Neural crest cell (in vitro differentiated cells): Measurements from ENCODE around the gene OR7G3. TPM values are rescaled to one million over a fixed set of nuclear protein-coding genes. Genes with fewer than 3 reads are reported as not detected.

ENCODE experiments used
- DNase-seq: peaks from one replicate; pipeline ENCODE4 v3.0.0; 2021; ENCODE audit warnings: low read depth, mixed read lengths, low spot score
- H3K27ac Mint-ChIP-seq: one replicate; pipeline ENCODE4 v1.8.0; 2021; ENCODE audit warnings: mild to moderate bottlenecking, mixed read lengths; ENCODE audit not compliant: unreplicated experiment
- H3K27me3 Mint-ChIP-seq: 2 replicates; pipeline ENCODE4 v1.8.0; 2021; ENCODE audit warnings: low read depth, mild to moderate bottlenecking, mixed read lengths
- H3K36me3 Mint-ChIP-seq: 2 replicates; pipeline ENCODE4 v1.8.0; 2021; ENCODE audit warnings: low read depth, mild to moderate bottlenecking, mixed read lengths
- H3K4me1 Mint-ChIP-seq: 2 replicates; pipeline ENCODE4 v1.8.0; 2021; ENCODE audit warnings: mixed read lengths
- H3K4me3 Mint-ChIP-seq: one replicate; pipeline ENCODE4 v1.8.0; 2021; ENCODE audit warnings: mild to moderate bottlenecking, mixed read lengths
- H3K9me3 Mint-ChIP-seq: 2 replicates; pipeline ENCODE4 v1.8.0; 2021; ENCODE audit warnings: mixed read lengths
- CTCF ChIP-seq: fragments of 200-600 bp; sonication (generic); conservative IDR thresholded peaks from 2 replicates; pipeline ENCODE4 v1.5.0; 2021; ENCODE audit warnings: antibody characterized with exemption, mild to moderate bottlenecking
- total RNA-seq: library from RNA; stranded (reverse); gene quantifications from 2 replicates; pipeline ENCODE4 v1.2.1, GENCODE V29; 2021

Gene OR7G3
- total RNA-seq, 1 donor from 2014 or later = not detected

DNA sequence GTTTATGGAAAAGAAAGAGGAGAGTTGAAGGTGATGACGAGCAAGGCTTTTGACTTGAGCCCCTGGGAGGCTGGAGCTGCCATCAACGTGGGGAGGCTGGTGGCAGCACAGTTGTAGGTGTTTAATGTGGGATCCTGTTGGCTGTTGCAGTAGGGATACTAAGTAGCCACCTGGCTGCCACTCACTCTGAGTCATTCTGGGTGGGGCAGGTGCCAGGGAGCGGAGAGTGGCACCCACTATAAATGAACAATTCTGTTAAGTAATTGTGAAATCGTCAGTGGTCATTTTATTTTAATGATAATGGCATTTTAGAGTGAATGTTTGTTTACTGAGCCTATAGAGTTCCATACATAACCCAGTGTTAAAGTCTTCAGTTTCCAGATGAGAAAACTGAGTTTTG, 23.2 kb upstream of the OR7G3 start:
- peaks cover 45% of the 10 kb centered on the region for H3K9me3 Mint-ChIP-seq
- TF ChIP-seq CTCF = no peak

DNA sequence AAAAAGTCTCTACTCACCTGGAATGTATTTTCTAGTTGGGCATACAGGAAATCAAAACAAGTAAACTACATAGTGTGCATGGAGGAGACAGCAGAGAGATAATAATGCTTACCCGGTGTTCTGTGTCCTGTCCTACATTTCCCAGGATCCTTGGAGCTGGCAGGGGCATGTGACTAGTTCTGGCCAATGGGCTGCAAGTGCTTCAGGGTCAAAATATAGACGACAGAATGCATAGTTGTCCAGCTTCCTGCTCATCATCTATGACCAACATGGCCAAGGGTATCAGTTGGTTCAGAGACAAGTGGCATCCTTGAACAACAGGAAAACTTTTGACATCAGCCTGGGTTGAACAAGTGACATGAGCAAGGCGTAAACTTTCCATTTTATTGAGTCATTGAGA, 21.9 kb upstream of the OR7G3 start:
- peaks cover 91% of the 10 kb centered on the region for H3K36me3 Mint-ChIP-seq
- no peak for TF ChIP-seq CTCF
- H3K4me3 Mint-ChIP-seq = no peak overlapping the region
- DNase-seq = no peak
- H3K27ac Mint-ChIP-seq = no peak overlapping the region
- peaks cover 43% of the 10 kb centered on the region for H3K9me3 Mint-ChIP-seq
- H3K27me3 Mint-ChIP-seq = no peaks in the 10 kb centered on the region
- H3K4me1 Mint-ChIP-seq = no peaks in the 10 kb centered on the region

More for the DNA sequence above, 23.2 kb upstream of the OR7G3 start:
- Mint-ChIP-seq H3K4me3 (no peak overlapping the region), H3K27ac (no peak overlapping the region), H3K27me3 (no peaks in the 10 kb centered on the region), H3K36me3 (peaks cover 91% of the 10 kb centered on the region), H3K4me1 (no peaks in the 10 kb centered on the region)
- DNase-seq = no peak

- H3K9me3 Mint-ChIP-seq = peaks cover 38% of the 10 kb centered on the region
- no peaks in the 10 kb centered on the region for H3K4me1 Mint-ChIP-seq
- DNase-seq = no peak
- no peak overlapping the region for H3K27ac Mint-ChIP-seq
- no peak for TF ChIP-seq CTCF
- H3K4me3 Mint-ChIP-seq = no peak overlapping the region
- H3K27me3 Mint-ChIP-seq = no peaks in the 10 kb centered on the region
- H3K36me3 Mint-ChIP-seq = peaks cover 88% of the 10 kb centered on the region
Measured at GRCh38 chr19:9146882-9147281, 20.1 kb upstream of the OR7G3 start.

DNA sequence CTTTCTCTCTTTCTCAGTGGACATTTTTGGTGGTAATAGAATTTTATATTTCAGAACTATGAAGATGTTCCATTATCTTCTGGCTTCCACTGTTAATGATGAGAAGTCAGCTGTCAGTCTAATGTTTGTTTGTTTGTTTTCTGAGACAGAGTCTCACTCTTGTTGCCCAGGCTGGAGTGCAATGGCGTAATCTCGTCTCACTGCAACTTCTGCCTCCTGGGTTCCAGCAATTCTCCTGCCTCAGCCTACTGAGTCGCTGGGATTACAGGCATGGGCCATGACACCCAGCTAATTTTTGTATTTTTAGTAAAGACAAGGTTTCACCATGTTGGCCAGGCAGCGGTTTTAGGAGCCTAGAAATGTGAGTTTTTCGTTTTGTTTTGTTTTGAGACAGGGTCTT, 18.2 kb upstream of the OR7G3 start:
- Mint-ChIP-seq H3K4me3 (peak overlapping the region; percentile 70), H3K4me1 (peaks cover 15% of the 10 kb centered on the region), H3K27me3 (peaks cover 3% of the 10 kb centered on the region), H3K9me3 (peaks cover 25% of the 10 kb centered on the region), H3K27ac (no peak overlapping the region), H3K36me3 (peaks cover 86% of the 10 kb centered on the region)
- no peak for DNase-seq
- no peak for TF ChIP-seq CTCF

GRCh38 chr19:9140159-9140874, 13.6 kb upstream of the OR7G3 start, which contains the start of gene ZNF317:
Gene ZNF317 (plus strand): TSS chr19:9140397. CDS start chr19:9156017, 15,620 bp downstream.
- H3K4me3 Mint-ChIP-seq = peak within 1 kb of the TSS; percentile 98
- peaks cover 20% of the 10 kb centered on the region for H3K4me1 Mint-ChIP-seq

More at GRCh38 chr19:9140159-9140874, 13.6 kb upstream of the OR7G3 start, which contains the start of gene ZNF317:
- TF ChIP-seq CTCF = no peak
- H3K36me3 Mint-ChIP-seq = peaks cover 46% of the 10 kb centered on the region
- H3K27me3 Mint-ChIP-seq = peaks cover 13% of the 10 kb centered on the region
- peak; percentile 75 for DNase-seq
- H3K27ac Mint-ChIP-seq = peak within 1 kb of the TSS; percentile 99
- H3K9me3 Mint-ChIP-seq = peaks cover 14% of the 10 kb centered on the region
